IPS-NIHi7 (cell line): ENCODE data around the gene CELA2B.
"Not testable (repeated sequence)": the region's sequence is repeated elsewhere in the genome, so short reads cannot be mapped to it uniquely, and the experiment has no call there.

Experiments used
- DNase-seq: peaks from one replicate; pipeline ENCODE4 v3.0.0; 2012; ENCODE audit warnings: mixed read lengths; ENCODE audit errors: extremely low spot score

The CELA2B gene

DNA sequence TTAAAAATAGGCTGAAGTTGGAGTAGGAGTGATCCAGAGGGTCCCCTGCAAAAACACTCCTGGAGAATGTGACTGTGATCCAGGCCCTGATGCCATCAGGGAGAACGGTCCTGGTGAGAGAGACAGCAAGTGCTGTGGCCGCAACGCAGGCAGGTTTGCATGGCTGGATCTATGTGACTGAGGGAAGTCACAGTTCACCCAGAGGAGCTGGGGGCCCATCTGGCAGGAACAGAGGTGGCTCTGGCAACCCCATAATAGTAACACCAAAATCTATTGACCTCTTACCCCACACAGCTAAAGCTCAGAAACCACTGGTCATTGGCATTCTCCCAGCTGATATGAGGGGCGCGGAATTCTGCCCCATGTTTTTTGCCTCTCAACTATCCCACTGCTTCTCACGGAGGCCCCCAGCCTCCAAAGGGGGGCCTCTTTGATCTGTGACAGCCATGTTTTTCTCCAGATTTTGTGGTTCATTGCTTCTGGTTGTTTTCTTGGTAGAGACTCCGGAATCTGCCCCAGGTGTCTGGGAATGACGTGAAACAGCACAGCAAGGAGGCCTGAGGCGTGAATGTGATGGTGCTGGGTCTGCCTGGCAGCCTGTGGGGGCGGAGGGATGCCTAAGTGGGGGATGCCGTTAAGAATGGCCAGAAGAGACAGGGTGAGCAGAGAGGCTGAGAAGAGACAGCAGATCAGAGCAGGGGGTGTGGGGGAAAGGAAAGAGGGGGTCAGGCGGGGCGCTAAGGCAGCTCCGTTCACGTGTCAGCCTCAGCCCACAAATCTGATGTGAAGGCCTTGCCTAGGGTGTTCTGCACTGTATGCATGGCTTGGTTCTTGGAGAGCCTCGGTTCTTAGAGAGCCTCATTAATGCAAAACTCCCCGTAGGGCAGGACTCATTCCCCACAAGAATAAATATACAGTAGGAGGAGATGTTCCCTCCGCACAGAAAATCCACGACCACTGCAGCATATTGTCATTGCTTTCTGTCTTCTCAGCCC, 24.6 kb downstream of the CELA2B start:
- DNase-seq, result peak; percentile 37

DNA sequence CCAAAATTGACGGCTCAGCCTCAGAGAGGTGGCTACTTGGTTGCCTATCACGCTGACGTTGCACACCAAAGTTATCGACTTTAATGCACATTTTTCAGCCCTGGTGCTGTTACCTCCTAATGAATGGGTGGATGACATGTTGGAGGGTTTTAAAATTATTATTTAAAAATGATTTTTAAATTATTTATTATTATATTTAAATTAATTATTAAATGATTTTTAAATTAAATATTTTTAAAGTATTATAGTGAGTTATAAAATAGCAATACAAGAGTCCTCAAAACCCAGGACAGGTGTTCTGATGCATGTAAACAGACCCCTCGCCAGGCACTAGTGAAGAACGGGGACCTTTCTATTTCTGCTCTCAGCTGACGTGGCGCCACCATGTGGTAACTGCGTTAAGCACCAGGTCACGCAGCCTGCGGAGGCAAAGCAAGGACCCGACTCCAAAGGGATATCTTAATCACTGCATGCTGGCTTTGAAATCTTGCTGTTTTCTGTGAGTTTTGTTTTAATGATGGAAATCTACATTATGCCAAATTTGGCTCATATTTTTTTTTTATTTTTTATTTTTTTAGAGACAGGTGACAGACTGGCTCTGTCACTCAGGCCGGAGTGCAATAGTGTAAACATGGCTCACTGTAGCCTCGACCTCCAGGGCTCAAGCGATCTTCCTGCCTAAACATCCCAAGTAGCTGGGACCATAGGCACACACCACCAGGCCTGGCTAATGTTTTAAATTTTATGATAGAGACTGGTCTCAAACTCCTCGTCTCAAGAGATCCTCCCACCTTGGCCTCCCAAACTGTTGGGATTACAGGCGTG, 25.5 kb downstream of the CELA2B start:
- peak; percentile 92 for DNase-seq

DNA sequence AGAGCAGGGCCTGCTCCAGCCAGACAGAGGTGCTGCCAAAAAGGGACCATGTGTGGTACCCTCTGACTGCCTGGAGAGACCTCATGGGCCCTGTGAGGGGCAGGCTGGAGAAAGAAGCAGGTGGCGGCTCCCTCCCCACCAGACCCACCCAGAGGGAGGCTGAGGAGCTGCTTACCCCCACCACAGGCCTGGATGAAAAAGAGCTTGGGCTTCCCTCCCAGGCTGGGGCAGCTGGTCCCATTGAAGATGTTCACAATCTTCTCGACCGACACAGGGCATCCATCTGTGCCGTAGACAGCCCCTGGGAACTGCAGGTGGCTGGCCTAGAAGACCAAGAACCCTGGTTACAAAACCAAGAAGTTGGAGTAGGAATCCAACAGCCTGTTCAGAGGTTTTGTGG, 28.5 kb downstream of the CELA2B start:
- no peak for DNase-seq

DNA sequence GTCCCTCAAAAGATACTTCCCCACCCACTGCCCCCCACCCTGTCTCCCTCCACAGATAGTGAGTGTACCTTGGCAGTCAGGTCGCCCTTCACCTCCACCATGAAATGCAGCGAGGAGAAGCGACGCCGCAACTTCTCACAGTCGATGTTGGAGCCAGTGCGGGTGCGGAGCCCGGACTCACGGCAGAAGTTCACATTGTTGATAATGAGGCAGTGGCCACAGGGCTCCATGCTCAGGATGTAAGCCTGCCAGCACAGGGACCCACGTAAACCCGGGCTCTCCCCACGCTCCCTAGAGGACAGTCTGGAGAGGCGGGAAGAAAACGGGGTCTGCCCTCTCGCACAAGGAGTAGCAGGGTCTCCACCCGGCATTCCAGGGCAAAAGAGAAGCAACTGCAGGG, 30.9 kb downstream of the CELA2B start:
- no peak for DNase-seq

DNA sequence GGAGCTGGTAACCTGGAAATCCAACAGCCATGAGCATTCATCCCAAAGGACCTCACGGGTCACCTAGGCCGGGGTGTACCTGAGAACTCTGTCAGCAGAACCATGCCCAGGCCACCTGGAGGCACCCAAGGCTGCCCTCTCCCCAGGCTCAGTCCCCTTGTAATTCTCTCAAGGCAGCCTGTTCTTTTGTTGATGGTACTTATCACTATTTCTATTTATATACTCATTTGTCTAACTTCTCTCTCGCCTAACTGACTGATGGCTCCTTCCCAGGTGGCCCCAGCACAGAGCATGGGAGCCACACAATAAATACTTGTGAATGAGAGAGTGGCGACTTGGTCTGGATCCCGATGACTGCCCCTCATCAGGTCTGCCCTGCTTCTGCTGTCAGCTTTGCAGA, 31.4 kb downstream of the CELA2B start:
- no peak for DNase-seq

DNA sequence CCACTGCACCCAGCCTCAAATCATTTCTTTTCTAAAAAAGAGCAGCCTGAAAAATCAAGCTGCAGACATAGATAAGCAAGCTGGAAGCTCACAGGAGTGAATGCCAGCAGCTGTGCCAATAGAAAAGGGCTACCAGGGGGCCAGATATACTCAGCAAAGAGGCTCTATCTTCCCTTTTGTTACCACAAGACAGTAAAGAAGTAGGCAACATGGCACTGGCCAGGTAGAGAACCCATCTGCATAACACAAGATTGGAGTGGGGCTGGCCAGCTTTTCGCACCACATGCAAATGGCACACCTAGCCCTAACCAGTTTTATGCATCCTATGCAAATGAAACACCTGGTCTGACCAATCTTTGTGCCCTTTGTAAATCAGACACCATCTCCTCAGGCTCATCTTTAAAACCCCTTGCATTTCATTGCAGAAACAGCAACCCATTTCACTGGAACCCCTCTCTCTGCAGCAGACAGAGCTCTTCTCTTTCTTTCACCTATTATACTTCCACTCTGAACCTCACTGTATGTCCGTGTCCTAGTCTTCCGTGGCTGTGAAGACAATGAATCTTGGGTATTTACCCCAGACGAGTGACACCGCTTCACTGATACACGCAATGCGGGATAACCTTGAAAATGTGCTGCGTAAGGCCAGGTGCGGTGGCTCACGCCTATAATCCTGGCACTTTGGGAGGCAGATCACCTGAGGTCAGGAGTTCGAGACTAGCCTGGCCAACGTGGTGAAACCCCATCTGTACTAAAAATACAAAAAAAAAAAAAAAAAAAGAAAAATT, 33.0 kb downstream of the CELA2B start:
- peak; percentile 56 for DNase-seq

DNA sequence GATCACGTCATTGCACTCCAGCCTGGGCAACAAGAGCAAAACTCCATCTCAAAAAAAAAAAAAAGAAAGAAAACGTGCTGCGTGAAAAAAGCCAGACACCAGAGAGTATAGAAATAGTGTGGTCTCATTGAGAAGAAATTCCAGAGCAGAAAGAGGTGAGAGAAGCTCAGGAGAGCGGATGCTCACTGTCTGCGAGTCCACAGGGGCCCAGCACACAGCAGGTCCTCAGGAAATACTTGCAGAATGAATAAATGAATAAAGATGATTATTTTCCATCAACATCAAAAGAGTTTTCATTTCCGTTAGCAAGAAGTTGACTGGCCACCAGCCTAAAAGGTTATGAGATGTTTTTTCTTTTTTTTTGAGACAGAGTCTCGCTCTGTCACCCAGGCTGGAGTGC, 33.7 kb downstream of the CELA2B start:
- DNase-seq, result no peak

DNA sequence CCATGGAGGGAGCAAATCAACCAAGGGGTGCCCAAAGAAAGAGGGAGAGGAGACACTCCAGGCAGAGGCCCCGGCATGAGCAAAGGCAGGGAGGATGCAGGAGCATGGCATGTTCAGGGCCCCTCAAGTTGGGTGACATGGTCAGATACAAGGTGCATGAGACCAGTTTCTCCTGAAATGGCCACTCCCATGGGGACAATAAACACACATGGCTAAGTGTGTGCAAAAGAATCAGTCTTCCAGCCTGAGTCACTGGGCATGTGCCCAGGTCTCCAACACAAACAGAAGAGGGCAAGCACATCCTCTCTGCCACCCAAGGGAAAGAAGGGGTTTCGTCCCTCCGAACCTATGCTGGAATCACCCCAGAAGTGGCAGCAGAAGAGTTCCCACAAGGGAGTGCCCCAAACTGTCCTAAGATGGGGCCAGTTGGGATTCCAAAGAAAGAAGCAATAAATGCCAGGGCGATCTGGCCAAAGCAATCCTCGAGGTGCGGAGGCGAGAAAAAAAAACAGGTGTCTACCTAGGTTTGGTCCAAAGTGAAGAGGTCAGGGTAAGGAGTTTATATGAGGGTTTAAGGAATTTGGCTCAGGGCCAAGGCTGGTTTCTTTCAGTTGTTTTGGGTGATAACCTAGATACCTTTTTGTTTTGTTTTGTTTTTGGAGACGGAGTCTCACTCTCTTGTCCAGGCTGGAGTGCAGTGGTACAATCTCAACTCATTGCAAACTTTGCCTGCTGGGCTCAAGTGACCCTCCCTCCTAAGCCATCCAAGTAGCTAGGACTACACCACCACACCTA, 34.9 kb downstream of the CELA2B start:
- DNase-seq, result no peak

DNA sequence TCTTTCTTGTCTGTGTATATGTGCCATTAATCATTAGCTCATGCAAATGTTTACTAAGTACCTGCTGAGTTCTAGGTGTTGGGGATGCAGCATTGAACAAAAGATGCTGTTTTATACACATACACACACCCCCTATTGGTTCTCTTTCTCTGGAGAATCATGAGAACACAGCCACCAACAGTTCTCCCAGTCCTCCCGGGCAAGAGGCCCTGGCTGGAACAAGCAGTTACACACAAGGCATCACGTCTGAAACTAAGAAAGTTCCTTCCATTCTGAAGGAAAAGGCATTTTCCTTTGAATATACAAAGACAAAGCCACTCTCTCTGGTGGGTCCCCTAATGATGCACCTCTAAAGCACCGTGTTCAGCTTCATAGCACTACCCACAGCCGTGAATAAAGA, 37.3 kb downstream of the CELA2B start:
- no peak for DNase-seq

DNA sequence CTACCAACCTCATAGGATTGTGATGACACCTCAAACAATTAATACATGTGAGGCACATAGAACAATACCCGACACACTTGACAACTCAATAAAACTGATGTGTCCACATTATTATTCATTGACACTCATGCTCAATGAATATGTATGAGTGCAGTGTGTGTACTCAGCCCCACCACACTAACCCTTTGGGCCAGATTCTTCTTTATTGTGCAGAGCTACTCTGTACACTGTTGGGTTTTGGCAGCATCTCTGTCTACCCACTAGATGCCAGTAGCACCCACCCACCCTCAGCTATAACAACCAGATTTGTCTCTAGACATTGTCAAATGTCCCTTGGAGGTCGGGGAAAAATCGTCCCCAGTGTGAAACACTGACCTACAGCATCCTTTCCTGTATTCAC, 38.0 kb downstream of the CELA2B start:
- no peak for DNase-seq

DNA sequence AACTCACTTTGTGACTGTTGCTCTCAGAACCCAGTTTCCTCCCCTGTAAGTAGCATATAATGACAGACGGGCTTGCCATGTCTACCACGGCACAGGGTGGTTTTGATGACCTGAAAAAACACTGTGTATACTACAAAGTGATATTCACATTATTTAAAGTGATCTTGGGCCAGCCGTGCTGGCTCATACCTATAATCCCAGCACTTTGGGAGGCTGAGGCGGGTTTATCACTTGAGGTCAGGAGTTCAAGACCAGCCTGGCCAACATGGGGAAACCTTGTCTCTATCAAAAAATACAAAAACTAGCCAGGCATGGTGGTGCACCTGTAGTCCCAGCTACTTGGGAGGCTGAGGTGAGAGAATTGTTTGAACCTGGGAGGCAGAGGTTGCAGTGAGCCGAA, 38.7 kb downstream of the CELA2B start:
- not testable (repeated sequence) for DNase-seq

DNA sequence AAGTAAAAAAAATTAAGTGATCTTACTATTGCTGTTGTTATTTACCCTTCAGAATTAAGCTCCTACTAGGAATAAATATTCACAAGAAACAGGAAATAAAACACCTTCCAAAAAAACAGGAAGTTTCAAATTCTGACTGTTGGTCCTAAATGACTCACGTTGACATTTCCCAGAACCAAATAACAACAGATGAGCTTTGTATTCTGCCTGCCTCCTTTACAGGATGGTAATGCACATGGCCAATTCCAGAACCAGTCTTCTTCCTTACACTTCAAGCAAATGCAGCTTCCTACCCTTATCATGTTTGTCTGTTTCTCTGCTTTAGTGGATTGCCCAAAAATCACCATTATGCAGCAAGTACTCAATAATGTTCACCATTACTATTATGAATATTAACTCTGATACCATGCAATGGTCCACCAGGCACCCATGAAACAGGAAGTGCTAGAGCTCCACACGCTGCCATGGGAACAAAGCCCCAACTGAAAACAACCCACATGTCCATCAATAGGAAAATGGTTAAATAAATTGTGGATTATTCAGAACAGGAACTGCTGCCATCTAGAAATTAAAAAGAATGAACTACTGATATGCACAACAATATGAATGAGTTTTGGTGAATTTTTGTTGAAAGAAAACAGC, 39.2 kb downstream of the CELA2B start:
- DNase-seq, result no peak

DNA sequence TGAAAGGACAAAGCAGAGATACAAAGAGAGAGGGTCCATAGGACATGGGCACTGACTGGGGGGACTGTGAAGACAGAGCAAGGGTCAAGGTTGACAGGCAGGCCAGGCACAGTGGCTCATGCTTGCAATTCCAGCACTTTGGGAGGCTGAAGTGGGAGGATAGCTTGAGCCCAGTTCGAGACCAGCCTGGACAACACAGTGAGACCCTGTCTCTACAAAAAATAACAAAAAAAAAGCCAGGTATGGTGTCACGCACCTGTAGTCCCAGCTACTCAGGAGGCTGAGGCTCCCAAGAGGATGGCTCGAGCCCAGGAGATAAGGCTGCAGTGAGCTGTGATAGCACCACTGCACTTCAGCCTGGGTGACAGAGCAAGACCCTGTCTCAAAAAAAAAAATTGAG, 43.7 kb downstream of the CELA2B start:
- no peak for DNase-seq

DNA sequence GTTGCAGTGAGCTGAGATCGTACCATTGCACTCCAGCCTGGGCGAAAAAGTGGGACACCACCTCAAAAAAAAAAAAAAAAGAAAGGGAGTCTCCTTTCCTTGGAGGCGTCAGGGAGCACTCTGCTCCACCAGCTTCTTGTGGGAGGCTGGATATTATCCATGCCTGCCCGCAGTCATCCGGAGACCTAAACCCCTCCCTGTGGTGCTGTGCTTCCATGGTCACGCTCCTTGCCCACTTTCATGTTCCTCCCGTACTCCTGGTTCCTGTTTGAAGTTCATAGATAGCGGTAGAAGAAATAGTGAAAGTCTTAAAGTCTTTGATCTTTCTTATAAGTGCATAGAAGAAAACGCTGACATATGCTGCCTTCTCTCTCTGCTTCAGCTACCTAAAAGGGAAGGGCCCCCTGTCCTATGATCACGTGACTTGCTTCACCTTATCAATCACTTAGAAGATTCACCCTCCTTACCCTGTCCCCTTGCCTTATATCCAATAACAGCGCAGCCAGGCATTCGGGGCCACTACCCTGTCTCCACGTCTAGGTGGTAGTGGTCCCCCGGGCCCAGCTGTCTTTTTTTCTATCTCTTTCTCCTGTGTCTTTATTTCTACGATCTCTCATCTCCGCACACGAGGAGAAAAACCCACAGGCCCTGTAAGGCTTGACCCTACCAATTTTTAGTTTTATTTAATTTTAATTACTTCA, 45.5 kb downstream of the CELA2B start:
- not testable (repeated sequence) for DNase-seq

DNA sequence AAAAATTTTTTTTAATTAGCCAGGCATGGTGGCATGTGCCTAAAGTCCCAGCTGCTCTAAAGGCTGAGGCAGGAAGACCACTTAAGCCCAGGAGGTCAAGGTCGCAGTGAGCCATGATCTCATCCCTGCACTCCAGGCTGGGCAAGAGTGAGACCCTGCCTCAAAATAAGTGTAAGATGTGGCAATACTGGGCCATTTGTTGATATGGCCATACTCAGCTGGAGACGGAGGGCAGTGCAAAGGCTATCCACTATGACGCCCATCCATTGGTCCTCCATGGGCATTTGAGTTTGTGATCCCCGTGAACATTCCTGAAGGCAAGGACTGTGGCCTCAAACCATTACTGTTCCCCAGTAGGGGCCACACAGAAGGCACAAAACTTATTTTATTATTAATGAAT, 46.6 kb downstream of the CELA2B start:
- no peak for DNase-seq

DNA sequence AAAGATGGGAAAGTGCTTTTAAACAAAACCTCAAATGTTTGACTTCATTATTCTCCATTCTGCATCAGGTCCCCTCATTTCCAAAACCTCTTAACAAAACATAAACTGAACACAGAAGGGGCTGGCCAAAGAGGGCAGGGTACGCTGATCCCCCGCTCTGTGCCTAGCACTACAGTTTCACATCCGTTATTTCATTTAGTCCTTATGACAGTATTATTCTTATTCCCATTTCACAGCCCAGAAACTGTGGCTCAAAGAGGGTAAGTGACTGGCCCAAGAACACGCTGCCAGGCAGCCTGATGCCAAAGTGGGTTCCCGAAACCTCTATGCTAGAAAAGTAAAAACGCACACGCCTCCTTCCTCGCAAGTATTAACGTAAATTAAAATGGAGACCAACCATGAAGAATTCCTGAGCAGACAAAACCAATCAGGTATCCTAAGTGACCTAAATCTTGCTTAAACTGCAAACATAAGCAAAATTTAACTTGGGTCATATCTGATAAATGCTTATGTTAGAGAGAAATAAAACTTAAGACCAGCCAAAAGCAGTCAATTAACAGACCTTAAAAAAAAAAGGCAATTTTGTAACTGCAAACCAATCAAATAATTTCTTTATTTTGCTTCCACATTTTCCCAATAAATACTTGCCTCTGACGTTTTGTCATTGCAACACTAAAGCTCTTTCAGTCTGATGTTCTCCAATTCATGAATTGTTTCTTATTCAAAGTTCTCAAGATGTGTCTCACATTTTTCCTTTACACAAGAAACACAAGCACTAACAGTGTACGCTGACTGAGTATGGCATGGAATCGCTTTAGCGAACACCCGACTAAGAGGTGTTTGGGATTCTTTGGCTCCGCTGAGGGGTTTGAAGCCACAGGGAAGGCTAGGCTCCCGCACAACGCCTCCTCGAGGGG, 47.5 kb downstream of the CELA2B start:
- DNase-seq, result no peak

DNA sequence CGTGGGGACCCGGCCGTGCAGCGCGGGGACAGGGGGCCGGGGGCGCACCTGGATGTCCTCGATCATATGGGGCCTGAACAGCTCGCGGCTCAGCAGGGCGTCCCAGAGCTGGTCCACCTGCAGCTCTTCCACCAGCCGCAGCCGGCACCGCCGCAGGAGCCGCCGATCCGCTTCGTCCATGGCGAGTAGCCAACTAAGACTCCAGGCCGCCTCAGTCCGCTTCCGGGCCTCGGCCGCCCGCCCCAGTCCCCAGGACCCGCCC, 48.0 kb downstream of the CELA2B start, which contains the start of gene CASP9:
TSS of gene CASP9 (minus strand) at position 195 of the 262 bp plus-strand sequence. CDS start at position 180, 15 bp downstream.
- no peak for DNase-seq

DNA sequence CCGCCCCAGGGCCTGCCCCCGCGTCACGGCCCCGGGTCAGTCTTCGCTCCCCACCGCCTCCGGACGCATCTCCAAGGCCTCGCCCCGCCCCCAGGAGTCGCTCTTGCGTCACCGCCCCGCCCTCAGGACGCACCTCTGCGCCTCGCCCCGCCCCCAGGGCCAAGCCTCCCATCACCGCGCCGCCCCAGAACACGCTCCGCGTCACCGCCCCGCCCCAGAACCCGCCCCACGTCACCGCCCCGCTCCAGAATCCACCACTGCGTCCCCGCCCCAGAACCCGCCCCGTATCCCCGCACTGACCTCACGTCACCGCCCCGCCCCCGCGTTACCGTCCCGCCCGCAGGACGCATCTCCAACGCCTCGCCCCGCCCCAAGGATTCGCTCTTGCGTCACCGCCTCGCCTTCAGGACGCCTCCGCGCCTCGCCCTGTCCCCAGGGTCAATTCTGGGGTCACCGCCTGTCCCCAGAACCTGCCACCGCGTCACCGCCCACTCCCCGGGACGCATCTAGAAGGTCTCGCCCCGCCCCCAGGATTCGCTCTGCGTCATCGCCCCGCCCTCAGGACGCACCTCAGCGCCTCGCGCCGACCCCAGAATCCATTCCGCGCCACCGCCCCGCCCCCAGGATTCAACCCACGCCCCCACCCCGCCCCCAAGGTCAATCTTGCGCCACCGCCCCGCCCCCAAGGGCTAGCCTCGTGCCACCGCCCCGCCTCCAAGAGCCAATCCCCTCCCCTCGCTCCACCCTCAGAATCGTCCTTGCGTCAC, 48.6 kb downstream of the CELA2B start:
- DNase-seq, result peak; percentile 96
